ENCODE data around the gene ISYNA1. TPM values are rescaled to one million over a fixed set of nuclear protein-coding genes. Genes with fewer than 3 reads are reported as not detected.

Gene ISYNA1
- total RNA-seq, 1 donor = 6.3 TPM

GRCh38 chr19:18435178-18435841 is 2.6 kb downstream of the ISYNA1 start:
- TF ChIP-seq CTCF (IDR thresholded peaks at IDR 0.05; ENCODE audit: insufficient read depth, low read length) = no peak
- no peak for DNase-seq (ENCODE audit: low read depth)
- H3K4me3 ChIP-seq (ENCODE audit: low read depth, low read length) = no peak overlapping the region

- no peak overlapping the region for H3K4me3 ChIP-seq (ENCODE audit: low read depth, low read length)
- TF ChIP-seq CTCF (IDR thresholded peaks at IDR 0.05; ENCODE audit: insufficient read depth, low read length) = no peak
These were observed 3.3 kb downstream of the ISYNA1 start for GRCh38 chr19:18434411-18435175.

GRCh38 chr19:18433735-18434398 is 4.1 kb downstream of the ISYNA1 start:
- no peak overlapping the region for H3K4me3 ChIP-seq (ENCODE audit: low read depth, low read length)
- DNase-seq (ENCODE audit: low read depth) = no peak
- TF ChIP-seq CTCF (IDR thresholded peaks at IDR 0.05; ENCODE audit: insufficient read depth, low read length) = no peak

More at GRCh38 chr19:18434411-18435175, 3.3 kb downstream of the ISYNA1 start:
- no peak for DNase-seq (ENCODE audit: low read depth)

- no peak for TF ChIP-seq CTCF (IDR thresholded peaks at IDR 0.05; ENCODE audit: insufficient read depth, low read length)
- DNase-seq (ENCODE audit: low read depth) = no peak
- no peak overlapping the region for H3K4me3 ChIP-seq (ENCODE audit: low read depth, low read length)
These were observed 4.8 kb downstream of the ISYNA1 start for GRCh38 chr19:18433015-18433691.

GRCh38 chr19:18432275-18433014 is 5.5 kb downstream of the ISYNA1 start:
- TF ChIP-seq CTCF (IDR thresholded peaks at IDR 0.05; ENCODE audit: insufficient read depth, low read length) = no peak
- H3K4me3 ChIP-seq (ENCODE audit: low read depth, low read length) = no peak overlapping the region
- DNase-seq (ENCODE audit: low read depth) = no peak
